Measurements from ENCODE around the gene HABP2.

DNA sequence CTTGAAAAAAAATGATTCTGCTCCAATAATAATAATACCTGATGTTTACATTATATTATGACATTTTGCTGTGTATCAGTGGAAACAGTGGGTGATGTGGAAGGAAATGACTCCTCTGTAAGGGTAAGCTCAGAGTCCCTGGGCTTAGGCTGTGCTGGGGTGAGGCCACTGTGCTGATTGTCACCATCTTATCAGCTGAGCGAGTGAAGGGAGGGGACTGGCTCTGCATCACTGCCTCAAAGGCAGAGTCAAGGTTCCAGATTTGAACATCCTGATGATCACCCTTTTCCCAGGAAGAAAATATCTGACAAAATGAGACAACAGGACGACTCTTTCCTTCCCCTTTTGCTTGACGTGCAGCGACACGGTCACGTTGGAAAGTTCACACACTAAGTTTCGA lies 24.0 kb upstream of the HABP2 start:
- TF ChIP-seq, protein P1, sequence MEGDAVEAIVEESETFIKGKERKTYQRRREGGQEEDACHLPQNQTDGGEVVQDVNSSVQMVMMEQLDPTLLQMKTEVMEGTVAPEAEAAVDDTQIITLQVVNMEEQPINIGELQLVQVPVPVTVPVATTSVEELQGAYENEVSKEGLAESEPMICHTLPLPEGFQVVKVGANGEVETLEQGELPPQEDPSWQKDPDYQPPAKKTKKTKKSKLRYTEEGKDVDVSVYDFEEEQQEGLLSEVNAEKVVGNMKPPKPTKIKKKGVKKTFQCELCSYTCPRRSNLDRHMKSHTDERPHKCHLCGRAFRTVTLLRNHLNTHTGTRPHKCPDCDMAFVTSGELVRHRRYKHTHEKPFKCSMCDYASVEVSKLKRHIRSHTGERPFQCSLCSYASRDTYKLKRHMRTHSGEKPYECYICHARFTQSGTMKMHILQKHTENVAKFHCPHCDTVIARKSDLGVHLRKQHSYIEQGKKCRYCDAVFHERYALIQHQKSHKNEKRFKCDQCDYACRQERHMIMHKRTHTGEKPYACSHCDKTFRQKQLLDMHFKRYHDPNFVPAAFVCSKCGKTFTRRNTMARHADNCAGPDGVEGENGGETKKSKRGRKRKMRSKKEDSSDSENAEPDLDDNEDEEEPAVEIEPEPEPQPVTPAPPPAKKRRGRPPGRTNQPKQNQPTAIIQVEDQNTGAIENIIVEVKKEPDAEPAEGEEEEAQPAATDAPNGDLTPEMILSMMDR (IDR thresholded peaks at IDR 0.05), result no peak
- TF ChIP-seq EP300 (IDR thresholded peaks at IDR 0.05) (no peak), POLR2AphosphoS5 (IDR thresholded peaks at IDR 0.05) (no peak)

Data from stomach (tissue), 4 donors.